LNCaP clone FGC (cell line): ENCODE results near the gene TP73.

ENCODE experiments used
- DNase-seq: peaks from one replicate; pipeline ENCODE4 v3.0.0-alpha.2; 2011; ENCODE audit warnings: low read depth
- H3K4me3 ChIP-seq: 2 replicates; pipeline ENCODE4 v1.5.1; 2011; ENCODE audit warnings: mild to moderate bottlenecking, low read depth, low read length, control low read depth
- CTCF ChIP-seq: IDR thresholded peaks from 2 replicates; pipeline ENCODE4 v1.5.1; 2012; ENCODE audit warnings: mild to moderate bottlenecking; ENCODE audit not compliant: control insufficient read depth, insufficient read depth; ENCODE audit errors: extremely low read depth

The TP73 gene

GRCh38 chr1:3698660-3699408 is 46.5 kb downstream of the TP73 start:
- DNase-seq: no peak
- H3K4me3 ChIP-seq: no peak overlapping the region
- no peak for TF ChIP-seq CTCF

- TF ChIP-seq CTCF: no peak
- H3K4me3 ChIP-seq: no peak overlapping the region
- no peak for DNase-seq
Measured at GRCh38 chr1:3699596-3699995, 47.3 kb downstream of the TP73 start.

DNA sequence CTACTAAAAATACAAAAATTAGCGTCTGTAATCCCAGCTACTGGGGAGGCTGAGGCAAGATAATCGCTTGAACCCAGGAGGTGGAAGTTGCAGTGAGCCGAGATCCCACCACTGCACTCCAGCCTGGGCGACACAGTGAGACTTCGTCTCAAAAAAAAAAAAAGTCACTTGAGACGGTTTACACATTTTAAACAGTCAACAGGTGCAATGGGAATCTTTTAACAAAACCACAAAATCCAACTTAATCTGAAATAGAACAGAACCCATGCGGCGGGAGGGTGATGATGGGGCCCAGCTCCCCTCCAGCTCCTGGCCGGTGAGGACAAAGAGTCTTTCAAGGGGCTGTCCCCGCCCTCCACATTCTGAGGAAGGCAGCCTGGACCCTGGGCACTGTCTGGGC is 48.3 kb downstream of the TP73 start:
- no peak overlapping the region for H3K4me3 ChIP-seq
- no peak for TF ChIP-seq CTCF
- no peak for DNase-seq

DNA sequence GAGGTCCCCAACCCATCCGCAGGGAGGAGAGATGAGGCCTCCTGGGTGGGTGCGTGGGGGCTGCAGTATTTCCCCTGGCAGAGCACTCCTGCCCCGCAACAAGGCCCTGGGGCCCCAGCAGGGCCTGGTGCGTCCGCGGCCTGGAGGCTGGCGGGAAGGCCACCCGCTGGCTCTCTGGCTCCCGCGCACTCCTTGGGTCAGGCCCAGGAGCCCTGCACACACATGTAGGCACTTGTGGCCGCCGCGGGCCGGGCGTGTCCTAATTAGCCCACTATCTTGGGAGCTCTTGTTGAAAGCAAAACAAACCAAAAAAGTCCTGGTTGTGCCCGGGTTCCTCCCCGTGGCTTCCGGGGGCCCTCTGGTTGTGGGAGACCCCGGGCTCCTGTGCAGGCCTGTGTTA is 50.2 kb downstream of the TP73 start:
- no peak for TF ChIP-seq CTCF
- no peak overlapping the region for H3K4me3 ChIP-seq
- no peak for DNase-seq

GRCh38 chr1:3702990-3703728 is 50.8 kb downstream of the TP73 start:
- DNase-seq: peak; percentile 34
- no peak overlapping the region for H3K4me3 ChIP-seq
- TF ChIP-seq CTCF: no peak

DNA sequence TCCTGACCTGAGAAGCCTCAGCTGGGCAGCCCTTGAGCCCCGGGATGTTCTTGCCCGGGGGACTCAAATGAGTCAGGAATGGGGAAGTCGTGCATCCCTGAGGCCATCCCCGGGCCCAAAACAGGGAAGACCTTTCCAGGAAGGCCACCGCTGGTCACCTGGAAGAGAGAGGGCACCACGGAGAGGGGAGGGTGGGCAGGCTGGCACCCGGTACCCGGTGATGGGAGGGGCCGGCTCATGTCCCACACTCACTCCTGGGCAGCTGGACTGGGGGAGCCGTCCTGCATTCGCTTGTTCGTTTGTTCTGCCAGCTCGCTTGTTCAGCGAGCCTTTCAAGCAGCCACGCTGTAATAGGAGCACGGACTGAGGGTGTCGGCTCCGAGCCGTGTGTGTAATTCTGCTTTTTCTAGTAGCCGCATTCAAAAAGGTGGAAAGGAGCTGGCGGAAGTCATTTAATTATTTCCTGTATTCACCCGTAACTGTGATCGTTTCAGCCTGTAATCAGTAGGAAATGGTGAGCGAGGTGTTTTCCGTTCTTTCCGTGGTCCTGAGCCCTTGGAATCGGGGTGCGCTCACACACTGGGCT is 51.6 kb downstream of the TP73 start:
- no peak overlapping the region for H3K4me3 ChIP-seq
- no peak for DNase-seq
- no peak for TF ChIP-seq CTCF
